ENCODE data around the gene PTGER3. TPM values are rescaled to one million over a fixed set of nuclear protein-coding genes. Genes with fewer than 3 reads are reported as not detected.

PTGER3 gene
- total and polyA plus RNA-seq, 4 donors, result 0.04 to 1.6 (median 0.26) TPM

DNA sequence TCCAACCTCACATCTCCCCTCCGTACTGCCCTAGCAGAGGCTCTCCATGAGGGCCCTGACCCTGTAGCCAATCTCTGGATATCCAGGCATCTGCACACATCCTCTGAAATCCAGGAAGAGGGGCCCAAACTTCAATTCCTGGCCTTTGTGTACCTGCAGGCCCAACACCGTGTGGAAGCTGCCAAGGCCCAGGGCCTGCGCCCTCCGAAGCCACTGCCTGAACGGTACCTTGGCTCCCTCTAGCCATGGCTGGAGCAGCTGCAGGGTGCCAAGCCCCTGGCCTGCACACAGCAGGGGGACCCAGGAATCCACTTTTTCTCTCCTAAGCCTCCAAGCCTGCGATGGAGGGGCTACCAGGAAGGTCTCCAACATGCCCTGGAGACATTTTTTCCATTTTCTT, 84.2 kb downstream of the PTGER3 start:
- no peak overlapping the region for H3K9ac ChIP-seq (ENCODE audit: low read depth in 1 of 2, low read length in 2 of 2)
- H3K27ac ChIP-seq (ENCODE audit: low read depth in 1 of 2, low read length in 2 of 2), result no peak overlapping the region
- no peaks in the 10 kb centered on the region for H3K36me3 ChIP-seq (ENCODE audit: control insufficient read depth in 4 of 4, insufficient read depth in 3 of 4, low read depth in 1 of 4, low read length in 3 of 4)
- no peak for DNase-seq (ENCODE audit: low spot score)
- 71% methylated on average over 6 of the region's 6 CpGs for WGBS
- TF ChIP-seq TAF1 (conservative IDR thresholded peaks at IDR 0.05), result no peak
- TF ChIP-seq, protein P1, sequence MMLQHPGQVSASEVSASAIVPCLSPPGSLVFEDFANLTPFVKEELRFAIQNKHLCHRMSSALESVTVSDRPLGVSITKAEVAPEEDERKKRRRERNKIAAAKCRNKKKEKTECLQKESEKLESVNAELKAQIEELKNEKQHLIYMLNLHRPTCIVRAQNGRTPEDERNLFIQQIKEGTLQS (IDR thresholded peaks at IDR 0.05), result no peak
- no peak for TF ChIP-seq YY1 (IDR thresholded peaks at IDR 0.05)
- TF ChIP-seq FOXA1 (IDR thresholded peaks at IDR 0.05), result no peak
- TF ChIP-seq HNF4G (IDR thresholded peaks at IDR 0.05), result no peak
- TF ChIP-seq, protein P2, sequence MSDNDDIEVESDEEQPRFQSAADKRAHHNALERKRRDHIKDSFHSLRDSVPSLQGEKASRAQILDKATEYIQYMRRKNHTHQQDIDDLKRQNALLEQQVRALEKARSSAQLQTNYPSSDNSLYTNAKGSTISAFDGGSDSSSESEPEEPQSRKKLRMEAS (IDR thresholded peaks at IDR 0.05), result no peak
- TF ChIP-seq, protein P3, sequence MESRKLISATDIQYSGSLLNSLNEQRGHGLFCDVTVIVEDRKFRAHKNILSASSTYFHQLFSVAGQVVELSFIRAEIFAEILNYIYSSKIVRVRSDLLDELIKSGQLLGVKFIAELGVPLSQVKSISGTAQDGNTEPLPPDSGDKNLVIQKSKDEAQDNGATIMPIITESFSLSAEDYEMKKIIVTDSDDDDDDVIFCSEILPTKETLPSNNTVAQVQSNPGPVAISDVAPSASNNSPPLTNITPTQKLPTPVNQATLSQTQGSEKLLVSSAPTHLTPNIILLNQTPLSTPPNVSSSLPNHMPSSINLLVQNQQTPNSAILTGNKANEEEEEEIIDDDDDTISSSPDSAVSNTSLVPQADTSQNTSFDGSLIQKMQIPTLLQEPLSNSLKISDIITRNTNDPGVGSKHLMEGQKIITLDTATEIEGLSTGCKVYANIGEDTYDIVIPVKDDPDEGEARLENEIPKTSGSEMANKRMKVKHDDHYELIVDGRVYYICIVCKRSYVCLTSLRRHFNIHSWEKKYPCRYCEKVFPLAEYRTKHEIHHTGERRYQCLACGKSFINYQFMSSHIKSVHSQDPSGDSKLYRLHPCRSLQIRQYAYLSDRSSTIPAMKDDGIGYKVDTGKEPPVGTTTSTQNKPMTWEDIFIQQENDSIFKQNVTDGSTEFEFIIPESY (IDR thresholded peaks at IDR 0.05), result no peak
- no peak for TF ChIP-seq FOXA2 (IDR thresholded peaks at IDR 0.05)
- TF ChIP-seq EGR1 (IDR thresholded peaks at IDR 0.05; ENCODE audit: low read depth in 2 of 2), result no peak
- TF ChIP-seq RXRA (IDR thresholded peaks at IDR 0.05), result no peak
- no peak for TF ChIP-seq REST (IDR thresholded peaks at IDR 0.05)
- TF ChIP-seq RAD21 (IDR thresholded peaks at IDR 0.05), result no peak
- no peak for TF ChIP-seq NR2F2 (IDR thresholded peaks at IDR 0.05)
- no peak for TF ChIP-seq GABPA (IDR thresholded peaks at IDR 0.05 in 1 of 2, conservative IDR thresholded peaks at IDR 0.05 in 1 of 2)
- TF ChIP-seq SP1 (IDR thresholded peaks at IDR 0.05), result no peak
- TF ChIP-seq, protein P4, sequence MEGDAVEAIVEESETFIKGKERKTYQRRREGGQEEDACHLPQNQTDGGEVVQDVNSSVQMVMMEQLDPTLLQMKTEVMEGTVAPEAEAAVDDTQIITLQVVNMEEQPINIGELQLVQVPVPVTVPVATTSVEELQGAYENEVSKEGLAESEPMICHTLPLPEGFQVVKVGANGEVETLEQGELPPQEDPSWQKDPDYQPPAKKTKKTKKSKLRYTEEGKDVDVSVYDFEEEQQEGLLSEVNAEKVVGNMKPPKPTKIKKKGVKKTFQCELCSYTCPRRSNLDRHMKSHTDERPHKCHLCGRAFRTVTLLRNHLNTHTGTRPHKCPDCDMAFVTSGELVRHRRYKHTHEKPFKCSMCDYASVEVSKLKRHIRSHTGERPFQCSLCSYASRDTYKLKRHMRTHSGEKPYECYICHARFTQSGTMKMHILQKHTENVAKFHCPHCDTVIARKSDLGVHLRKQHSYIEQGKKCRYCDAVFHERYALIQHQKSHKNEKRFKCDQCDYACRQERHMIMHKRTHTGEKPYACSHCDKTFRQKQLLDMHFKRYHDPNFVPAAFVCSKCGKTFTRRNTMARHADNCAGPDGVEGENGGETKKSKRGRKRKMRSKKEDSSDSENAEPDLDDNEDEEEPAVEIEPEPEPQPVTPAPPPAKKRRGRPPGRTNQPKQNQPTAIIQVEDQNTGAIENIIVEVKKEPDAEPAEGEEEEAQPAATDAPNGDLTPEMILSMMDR (IDR thresholded peaks at IDR 0.05; ENCODE audit: low read depth, low read length, missing input control), result no peak
- TF ChIP-seq JUND (IDR thresholded peaks at IDR 0.05), result no peak
- TF ChIP-seq HNF4A (conservative IDR thresholded peaks at IDR 0.05), result no peak
- no peak overlapping the region for H3K4me3 ChIP-seq (ENCODE audit: low read depth in 1 of 3, low read length in 3 of 3)
- no peaks in the 10 kb centered on the region for H3K4me1 ChIP-seq (ENCODE audit: control insufficient read depth in 4 of 4, insufficient read depth in 4 of 4, low read length in 3 of 4)
- H3K27me3 ChIP-seq (ENCODE audit: control insufficient read depth in 4 of 4, insufficient read depth in 4 of 4, low read length in 3 of 4), result peaks cover 0 to 3% (median 0%) of the 10 kb centered on the region in 4 donors
- no peaks in the 10 kb centered on the region for H3K9me3 ChIP-seq (ENCODE audit: control insufficient read depth in 4 of 4, low read length in 3 of 4)

All from liver (tissue), 9 donors.